Fibroblast of the aortic adventitia (primary cell): ENCODE data around the gene ADIPOR2. TPM values are rescaled to one million over a fixed set of nuclear protein-coding genes. Genes with fewer than 3 reads are reported as not detected.

Source experiments
- DNase-seq: peaks from one replicate; pipeline ENCODE4 v3.0.0-alpha.2; 2010; ENCODE audit warnings: low read depth
- H3K4me3 ChIP-seq: 2 replicates; pipeline ENCODE4 v1.5.1; 2011; ENCODE audit warnings: low read depth, mild to moderate bottlenecking, control low read depth, low read length, moderate library complexity
- total RNA-seq: library from RNA; depleted of rRNA; stranded (reverse); fragments of >200 nt; gene quantifications from 2 replicates; pipeline ENCODE4 v1.2.3, GENCODE V29; 2012; ENCODE audit warnings: low replicate concordance
- TF ChIP-seq, protein P1 (sequence below): IDR thresholded peaks from 2 replicates; pipeline ENCODE4 v1.5.1; 2011; ENCODE audit warnings: mild to moderate bottlenecking, low read length, control low read depth, inconsistent platforms; ENCODE audit not compliant: insufficient read depth

Gene ADIPOR2
- total RNA-seq, 1 donor, result 26.0 TPM

DNA sequence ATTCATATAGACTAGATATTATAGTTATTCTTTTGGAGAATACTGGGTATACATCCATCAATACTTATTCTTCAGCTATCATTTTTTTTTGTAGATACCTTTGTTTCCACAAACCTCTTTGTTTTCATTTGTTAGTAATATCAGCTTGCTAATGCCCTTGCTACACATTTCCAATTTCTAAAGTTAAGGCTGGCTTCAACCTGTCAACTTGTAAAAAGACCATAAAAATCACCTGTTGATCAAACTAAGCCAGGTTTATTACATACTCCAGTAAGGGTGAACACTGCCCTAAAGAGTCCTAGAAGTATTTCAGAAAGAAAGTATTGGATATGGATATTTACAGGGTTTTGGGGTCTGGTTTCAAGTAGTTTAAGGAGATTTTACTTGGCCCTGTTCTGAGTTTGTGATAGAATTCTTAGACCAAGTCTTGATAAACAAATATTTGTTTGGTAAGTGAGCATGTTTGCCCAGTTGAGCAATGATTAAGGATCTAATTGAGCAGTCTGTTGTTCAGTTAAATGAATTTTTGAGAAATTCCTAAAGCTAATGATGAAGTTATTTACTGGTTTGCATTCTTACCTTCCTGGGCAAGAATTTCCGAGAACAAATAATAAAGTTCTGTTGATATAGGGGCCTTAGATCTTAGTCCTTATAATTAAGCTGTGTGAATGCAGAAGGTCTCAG lies 76.7 kb downstream of the ADIPOR2 start:
- no peak overlapping the region for H3K4me3 ChIP-seq
- DNase-seq, result no peak
- TF ChIP-seq, protein P1, sequence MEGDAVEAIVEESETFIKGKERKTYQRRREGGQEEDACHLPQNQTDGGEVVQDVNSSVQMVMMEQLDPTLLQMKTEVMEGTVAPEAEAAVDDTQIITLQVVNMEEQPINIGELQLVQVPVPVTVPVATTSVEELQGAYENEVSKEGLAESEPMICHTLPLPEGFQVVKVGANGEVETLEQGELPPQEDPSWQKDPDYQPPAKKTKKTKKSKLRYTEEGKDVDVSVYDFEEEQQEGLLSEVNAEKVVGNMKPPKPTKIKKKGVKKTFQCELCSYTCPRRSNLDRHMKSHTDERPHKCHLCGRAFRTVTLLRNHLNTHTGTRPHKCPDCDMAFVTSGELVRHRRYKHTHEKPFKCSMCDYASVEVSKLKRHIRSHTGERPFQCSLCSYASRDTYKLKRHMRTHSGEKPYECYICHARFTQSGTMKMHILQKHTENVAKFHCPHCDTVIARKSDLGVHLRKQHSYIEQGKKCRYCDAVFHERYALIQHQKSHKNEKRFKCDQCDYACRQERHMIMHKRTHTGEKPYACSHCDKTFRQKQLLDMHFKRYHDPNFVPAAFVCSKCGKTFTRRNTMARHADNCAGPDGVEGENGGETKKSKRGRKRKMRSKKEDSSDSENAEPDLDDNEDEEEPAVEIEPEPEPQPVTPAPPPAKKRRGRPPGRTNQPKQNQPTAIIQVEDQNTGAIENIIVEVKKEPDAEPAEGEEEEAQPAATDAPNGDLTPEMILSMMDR, result no peak

DNA sequence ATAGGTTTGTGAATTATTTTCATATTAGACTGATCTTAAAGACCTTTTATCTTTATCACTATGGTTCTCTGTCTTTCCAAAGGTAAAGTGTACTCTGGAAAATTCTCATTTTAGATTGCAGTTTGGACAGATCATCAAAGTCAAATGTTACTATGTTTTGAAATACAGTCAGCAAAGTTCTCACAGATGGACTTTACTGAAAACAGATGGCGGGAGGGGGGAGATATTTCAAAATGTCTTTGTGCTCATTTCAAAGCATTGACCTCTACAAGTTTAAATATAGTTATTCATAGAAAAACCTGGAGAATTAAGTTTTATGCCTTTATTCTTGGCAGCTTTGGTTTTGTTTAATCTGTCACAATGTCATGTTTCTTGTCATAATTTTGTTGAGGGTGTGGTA lies 77.7 kb downstream of the ADIPOR2 start:
- DNase-seq, result no peak
- TF ChIP-seq, protein P1, result no peak
- no peak overlapping the region for H3K4me3 ChIP-seq

DNA sequence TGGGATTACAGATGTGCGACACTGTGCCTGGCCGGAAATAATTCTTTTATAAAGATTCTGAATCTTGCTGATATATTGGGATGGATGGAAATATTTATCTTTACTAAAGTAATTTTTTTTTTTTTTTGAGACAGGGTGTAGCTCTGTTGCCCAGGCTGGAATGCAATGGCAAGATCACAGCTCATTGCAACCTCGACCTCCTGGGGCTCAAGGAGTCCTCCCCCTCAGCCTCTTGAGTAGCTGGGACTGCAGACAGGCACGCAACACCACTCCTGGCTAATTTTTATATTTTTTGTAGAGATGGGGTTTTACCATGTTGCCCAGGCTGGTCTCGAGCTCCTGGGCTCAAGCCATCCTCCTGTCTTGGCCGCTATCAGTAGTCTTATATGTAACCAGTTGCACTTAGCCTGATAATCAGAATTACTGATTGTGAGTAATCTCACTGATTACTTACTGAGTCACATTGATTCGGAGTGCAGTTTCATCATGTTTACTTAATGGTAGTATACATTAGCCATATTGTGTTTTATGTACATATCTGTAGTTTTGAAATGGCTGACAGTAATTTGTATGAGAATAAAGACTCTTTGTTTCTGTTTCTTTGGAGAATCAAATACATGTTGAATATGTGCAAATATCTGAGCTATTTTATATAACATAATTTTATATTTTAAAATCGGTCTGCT lies 79.1 kb downstream of the ADIPOR2 start:
- H3K4me3 ChIP-seq, result no peak overlapping the region
- TF ChIP-seq, protein P1, result no peak
- DNase-seq, result no peak

DNA sequence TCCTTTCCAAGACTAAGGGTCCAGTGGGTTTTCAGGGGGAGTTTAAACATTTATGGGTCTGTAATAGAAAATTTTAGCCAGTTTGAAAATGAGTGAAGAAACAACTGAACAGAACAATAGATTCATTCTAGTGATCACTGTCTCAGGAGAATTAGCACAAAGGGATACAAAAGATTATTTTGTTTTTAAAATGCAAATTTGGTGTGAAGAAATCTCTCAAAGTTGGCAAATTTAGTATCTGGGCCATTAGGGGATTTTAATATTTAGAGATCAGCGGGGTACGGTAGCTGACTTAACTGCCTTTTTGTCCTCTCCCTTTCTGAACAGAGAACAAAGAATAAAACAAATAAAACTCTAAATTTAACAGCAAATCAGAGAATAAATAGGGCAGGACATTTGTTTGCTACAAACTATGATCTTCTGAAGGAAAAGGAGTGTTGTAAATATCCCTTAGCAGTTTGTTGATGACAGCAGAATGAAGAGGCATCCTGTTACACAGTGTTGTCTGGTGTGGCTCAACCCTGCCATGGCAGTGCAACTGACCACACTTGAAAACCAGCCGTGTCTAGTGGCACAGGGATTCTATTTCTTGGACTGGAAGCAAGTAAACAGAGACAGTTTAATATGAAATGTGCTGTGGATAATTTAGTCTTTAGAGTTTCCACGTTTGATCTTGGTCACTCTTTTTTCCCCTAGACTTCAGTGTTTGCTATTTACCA lies 83.2 kb downstream of the ADIPOR2 start:
- H3K4me3 ChIP-seq, result no peak overlapping the region
- TF ChIP-seq, protein P1, result no peak
- no peak for DNase-seq

DNA sequence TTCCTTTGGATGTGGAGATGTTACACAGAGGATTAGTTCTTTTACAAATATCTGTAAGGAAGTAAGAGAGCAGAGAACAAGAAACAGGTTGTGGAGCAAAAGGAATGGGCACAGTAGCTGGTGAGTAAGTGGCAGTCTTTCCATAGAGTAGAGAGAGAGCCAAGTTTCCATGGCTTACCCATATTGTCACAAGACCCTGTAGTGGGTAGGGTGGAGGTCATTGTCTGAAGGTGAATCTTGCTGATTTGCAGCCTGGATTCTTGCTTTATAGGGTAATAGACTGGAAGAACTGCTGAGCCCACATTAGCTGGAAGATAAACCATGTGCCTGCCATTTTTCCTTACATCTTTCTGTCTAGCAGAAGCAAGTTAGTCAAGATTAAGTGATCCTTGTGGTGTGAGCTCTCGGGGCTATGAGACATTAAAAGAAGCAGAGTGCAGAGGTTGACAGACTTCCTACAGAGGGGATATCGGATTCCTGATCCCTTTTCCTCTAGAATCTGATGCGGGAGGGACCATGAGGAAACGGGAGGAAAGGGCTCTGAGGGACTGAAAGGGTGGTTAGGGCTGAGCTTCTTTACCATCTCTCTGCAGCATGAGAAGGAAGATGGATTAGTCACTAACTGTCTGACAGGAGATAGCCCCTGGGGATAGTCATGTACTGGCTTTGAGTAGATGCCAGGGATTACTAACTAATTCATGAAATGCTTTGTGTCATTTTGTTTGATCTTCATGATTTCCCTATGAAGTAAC lies 85.5 kb downstream of the ADIPOR2 start:
- TF ChIP-seq, protein P1, result no peak
- no peak overlapping the region for H3K4me3 ChIP-seq
- DNase-seq, result peak; percentile 69

DNA sequence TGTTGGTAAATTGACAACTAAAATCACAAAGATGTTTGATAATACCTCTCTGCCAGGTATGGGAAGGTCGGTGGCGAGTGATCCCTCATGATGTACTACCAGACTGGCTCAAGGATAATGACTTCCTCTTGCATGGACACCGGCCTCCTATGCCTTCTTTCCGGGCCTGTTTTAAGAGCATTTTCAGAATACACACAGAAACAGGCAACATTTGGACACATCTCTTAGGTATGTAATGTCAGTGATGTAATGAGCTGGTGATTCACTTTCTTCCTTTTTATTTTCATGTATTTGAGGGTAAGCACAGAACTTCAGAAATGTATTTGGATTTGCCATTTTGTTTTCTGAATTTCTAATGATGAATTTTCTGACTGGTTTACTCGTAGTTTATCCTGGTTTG lies 86.9 kb downstream of the ADIPOR2 start:
- peak; percentile 78 for DNase-seq
- no peak overlapping the region for H3K4me3 ChIP-seq

More for the DNA sequence above, 86.9 kb downstream of the ADIPOR2 start:
- TF ChIP-seq, protein P1, result no peak
